NCI-H2081 treated with DMSO at 0.1 percent for 48 hours (cell line): Measurements from ENCODE around the gene TREM2.

ENCODE experiments used
- DNase-seq: peaks from one replicate; lab custom pipeline; 2025; lab: John Stamatoyannopoulos, UW

The TREM2 gene

DNA sequence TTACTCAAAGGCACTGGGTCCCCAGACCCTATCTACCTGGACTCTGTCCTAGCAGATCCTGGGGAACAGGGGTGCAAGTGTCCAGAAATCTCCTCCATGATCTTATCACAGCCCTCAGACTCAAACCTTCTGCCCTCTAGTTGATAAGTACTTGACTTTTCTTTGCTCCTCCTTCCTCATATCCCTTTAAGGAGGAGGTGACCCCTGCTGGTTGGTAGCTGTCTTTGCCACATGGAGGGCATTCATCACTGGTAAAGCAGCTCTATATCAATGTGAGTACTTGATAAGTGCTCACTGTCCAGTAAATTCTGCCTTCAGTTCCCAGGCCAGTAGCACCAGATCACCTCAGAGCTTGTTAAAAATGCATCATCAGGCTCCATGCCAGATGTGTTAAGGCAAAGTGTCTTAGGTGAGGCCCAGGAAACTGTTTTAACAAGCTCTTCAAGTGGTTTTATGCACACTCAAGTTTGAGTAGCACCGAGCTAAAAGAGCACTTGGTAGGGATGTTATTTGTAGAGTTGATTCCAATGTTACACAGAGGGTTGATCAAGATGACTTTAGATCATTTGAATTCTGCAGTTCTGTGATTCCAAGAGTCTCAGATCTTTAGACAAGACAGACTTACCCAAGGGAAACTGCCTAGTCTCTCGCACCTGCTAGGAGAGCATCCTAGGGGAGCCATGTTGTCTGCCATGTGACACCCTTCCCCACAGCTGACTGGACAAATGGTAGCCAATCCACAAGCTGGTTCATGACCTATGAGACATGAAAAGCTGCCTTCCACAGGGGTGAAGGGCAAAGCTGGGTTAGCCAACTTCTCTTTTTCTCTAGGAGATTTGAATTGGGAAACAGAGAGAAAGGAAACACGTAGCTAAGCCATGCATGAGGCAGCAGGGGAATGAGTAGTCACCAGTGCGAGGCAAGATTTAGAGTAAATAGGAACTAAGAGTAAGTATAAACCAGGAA is 19.4 kb upstream of the TREM2 start:
- DNase-seq, result no peak

DNA sequence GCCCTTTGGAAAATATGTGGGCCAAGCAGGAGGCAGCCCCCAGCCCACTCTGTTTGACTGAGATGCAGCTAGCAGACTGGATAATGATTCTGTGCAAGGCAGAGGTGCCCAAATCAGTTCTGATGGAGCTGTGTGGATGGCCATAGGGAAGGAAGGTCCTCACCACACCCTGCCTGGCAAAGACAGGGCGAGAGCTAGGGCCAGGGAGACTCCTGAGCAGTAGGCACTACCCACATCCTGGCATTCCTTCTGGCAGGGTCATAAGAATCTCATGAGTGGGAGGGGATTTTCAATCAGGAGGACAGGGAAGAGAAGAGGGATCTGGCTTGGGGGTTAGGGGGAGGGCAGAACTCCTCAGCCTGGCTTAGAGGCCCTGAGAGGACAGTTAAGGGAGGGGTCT is 18.6 kb upstream of the TREM2 start:
- no peak for DNase-seq

DNA sequence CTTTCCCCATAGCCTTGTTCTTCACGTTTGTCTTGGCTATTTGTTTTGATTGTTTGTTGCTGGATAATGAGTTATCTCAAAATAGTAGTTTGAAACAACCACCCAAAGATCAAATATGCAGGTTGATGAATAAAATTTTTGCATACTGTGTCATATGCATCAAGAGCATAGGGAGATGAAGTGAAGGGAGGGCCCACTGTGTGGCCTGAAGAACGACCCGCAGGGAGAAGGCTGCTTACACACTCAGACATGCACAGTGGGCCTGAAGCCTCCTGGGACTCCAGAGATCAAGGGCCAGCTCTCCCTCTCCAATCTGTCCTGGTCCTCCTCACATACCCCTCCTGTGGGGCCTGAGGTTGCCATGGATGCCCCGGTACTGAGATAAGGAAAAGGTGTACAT is 16.2 kb upstream of the TREM2 start:
- no peak for DNase-seq

- DNase-seq, result no peak
Measured at GRCh38 chr6:41177695-41178094, 14.8 kb upstream of the TREM2 start.

- DNase-seq, result no peak
Measured at GRCh38 chr6:41177287-41177686, 14.4 kb upstream of the TREM2 start.

DNA sequence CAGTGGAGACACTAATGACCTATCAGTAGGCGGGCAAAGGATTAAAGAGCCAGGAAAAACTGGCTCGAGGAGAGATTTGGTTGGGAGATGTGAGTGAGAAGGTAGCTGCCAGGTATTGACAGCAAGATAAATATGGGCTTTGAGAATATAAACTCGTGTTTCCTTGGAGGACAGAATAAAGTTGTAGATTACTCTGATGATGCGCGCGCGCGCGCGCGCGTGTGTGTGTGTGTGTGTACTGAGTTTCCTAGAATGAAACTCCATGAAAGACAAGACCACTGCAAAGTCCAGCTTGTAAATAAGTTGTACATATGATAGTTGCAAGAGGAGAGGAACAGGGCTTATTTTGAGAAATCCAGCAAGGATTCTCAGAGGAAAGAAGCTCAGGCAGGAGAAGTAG is 13.3 kb upstream of the TREM2 start:
- no peak for DNase-seq

DNA sequence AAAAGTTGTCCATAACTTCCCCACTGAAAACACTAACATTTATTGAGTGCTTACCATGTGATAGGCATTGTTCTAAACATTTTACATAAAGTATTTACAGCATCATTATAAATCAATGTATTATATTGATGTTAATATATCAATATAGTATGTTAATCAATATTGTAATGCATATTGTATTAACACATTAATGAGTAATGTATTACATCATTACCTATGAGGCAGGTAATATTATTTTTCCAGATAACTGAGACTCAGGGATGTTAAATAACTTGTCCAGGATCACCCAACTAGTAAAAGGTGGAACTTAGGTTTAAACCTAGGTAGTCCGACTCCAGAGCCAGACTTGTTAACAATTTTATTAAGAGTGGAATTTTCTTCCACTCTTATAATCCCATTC is 12.2 kb upstream of the TREM2 start:
- no peak for DNase-seq

GRCh38 chr6:41174610-41175009 is 11.7 kb upstream of the TREM2 start:
- DNase-seq, result no peak

DNA sequence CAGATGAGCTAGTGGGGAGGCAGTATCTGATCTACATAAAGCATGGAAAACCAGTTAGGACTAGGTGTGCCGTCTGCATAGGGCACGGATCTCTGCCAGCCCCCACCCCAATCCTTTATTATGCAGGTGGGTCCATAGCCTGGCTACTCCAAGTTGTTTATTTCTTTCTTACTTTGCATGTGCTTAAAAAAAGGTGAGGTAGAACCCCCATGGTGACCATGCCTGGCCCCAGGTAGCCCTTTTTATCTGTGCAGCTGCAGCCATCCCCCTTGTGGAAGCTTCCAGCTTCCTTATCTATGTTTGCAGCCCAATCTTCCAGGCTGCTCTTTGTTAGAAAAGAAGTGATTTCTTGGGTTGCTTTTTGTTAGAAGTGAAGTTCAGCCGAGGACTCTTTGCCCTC is 9.0 kb upstream of the TREM2 start:
- no peak for DNase-seq

GRCh38 chr6:41170547-41171160 is 7.7 kb upstream of the TREM2 start:
- DNase-seq, result no peak

GRCh38 chr6:41167173-41167963 is 4.5 kb upstream of the TREM2 start:
- DNase-seq, result no peak

- DNase-seq, result no peak
Measured at GRCh38 chr6:41164551-41165120, 1.7 kb upstream of the TREM2 start.

DNA sequence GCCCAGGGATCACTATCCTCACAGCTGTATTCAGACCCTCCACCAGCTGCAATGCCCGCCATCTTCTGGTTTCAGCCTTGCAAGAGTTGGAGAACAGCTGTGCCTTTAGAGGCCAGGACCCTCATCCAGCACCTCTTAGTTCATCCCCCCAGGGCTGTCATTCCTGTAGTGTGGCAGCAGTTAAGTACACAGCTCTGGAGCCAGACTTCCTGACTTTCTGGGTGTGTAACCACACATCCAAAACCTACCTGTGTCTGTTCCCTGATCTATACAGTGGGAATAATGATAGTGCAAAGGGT is 452 bp upstream of the TREM2 start:
- no peak for DNase-seq

DNA sequence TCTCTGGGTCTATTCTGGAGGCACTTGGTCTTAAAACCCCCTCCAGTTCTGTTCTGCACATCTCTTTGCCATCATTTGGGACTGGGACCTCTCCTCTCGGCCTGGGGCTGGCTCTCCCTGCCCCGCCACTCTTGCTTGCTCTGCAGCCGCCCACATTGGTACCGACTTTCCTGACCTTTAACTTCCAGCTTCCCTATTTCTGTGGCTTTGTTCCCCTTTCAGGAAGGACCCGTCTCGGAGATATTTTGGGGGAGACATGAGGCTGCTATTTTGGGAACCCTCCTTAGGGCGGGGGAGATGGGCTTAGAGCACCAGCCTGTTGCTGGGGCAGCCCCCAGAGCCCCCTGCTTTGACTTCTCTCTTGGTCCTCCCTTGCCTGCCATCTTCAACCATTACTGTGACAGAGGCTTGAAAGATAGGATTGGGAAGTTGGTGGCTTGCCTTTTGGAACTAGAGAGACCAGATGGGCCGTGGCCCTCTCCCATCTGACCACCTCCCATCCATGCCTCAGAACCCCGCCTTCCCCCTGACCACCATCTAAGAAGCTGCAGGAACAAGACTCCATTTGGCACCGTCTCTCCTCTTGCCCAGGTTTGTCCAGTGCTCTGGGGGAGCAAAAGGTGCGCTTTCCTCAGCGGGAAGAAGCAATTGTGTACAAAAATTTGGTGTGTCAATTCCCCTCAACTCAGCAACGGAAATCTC is 914 bp downstream of the TREM2 start:
- DNase-seq, result no peak

- DNase-seq, result no peak
Measured at GRCh38 chr6:41161380-41161779, 1.5 kb downstream of the TREM2 start.

DNA sequence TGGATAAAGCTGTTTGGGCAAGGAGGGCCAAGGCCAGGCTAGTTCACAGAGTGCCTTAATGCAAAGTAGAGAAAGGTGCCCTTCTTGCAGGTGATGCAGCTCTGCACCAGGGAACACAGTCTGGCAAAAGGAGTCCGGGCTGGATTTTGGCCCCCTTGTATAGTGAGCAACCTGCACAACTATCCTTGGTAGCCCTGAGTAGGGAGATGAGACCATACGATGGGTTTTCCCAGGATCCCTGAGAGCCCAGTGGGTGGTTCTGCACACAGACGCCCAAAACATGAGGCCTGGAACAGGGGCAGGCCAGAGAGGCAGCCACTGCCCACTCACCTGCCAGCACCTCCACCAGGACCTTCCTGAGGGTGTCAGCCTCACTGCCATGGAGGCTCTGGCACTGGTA is 2.0 kb downstream of the TREM2 start:
- DNase-seq, result no peak

DNA sequence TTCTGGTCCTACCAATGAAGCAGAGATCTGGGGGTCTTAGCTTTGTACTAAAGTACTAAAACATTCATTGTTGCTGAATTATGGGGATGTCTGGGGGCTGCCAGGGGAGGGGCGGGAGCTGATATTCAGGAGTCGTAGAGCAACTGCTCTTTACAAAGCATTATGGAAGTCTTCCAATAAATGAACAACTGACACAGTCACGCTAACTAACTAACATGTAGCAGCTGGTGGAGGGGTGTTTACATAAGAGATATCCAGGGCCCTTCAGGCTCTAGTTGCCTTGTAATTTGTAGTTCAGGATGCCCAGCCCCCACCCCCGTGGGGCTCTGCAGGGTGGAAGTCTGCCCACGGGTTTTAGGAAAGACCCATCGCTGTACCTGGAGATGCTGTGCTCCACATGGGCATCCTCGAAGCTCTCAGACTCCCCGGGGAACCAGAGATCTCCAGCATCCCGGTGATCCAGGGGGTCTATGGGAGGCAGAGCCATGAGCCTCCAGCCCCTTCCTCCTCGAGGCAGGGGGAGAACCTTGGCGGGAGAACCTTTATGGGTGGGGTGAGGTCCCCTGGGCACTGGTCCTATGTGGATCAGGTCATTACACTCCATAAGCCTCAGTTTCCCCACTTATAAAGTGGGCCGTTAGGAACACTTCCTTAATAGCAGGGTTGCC is 3.4 kb downstream of the TREM2 start:
- peak; percentile 32 for DNase-seq

DNA sequence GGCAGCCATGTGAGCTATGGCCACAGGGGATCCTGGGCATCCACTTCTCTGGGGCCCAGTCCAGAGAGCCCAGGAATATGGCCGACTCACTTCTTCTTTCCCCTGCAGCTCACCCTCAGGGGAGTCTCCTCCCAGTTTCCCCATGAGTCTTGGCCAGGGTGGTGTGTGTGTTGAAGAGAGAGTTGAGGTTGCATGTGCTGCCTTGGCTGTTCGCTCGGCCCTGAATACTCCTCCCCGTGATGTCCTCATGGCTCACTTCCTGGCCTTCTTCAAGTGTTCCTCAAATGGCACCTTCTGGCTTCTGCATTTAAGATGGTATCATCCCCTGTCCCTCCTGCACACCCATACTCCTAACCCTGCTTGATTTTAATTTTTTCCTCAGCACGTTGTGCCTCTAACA is 5.6 kb downstream of the TREM2 start:
- no peak for DNase-seq

DNA sequence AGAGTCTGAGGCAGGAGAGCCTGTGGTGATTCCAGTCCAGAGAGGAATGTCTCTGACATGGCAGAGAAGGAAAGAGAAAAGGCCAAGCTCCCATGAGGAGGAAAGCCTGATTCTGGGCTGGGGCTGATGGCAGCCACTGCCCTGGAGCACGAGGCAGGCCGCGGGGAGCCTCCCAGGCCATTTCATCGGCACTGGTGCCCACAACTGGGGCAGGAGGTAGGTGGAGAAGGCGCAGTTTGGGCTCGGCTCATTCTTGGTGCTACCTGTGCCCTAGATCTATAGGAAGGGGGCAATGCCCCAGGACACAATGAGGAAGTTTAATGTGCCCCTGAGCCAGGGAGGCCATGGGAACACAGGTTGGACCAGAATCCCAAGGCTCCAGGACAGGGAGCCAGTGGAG is 6.1 kb downstream of the TREM2 start:
- no peak for DNase-seq

DNA sequence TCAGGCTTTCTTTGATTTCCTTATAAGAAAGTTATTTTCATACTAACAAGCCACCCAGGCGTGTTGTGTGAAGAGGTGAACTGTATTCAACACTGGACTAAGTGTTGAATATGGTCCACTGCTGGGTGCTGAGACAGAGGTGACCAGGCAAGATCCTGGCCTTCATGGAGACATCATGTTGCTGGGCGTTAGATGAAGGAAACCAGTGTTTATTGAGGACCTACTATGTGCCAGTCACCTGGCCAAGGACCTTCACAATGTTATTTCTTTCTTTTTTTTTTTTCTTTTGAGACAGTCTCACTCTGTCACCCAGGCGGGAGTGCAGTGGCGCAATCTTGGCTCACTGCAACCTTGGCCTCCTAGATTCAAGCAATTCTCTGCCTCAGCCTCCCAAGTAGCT is 6.9 kb downstream of the TREM2 start:
- DNase-seq, result no peak

DNA sequence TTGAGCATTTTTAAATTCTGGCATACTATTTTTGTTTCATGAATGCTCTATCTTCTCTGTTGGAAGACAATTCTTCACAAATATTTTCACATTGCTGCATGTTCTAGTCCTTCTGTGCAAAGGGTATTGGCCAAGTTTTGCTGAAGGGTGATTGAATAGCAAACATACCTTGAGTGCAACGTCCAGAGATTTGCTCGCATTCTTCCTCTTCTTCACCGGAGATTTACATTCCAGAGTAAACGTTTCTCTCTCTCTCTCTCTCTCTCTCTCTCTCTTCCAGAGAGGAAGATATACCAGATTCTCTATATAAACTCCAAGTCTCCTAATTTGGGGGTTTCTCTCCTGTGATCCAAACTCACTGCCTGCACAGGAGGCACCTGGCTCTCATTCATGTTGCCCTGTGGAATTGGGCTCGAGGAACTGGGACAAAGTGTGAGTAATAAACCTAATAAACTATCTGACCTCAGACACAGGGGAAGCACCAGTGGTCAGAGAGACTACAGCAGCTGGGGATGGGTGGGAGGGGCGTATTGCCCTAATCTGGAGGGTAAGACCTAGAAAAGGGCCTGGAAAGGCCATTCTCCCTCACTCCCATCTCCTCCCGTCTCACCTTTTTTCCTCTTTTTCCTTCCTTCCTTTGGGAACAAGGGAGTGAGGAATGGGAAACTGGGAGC is 7.6 kb downstream of the TREM2 start:
- no peak for DNase-seq
